ENCODE measurements around the gene LIME1.
A peak's percentile ranks its signal among the peaks of the same experiment; 100 is the strongest.

LIME1 gene

DNA sequence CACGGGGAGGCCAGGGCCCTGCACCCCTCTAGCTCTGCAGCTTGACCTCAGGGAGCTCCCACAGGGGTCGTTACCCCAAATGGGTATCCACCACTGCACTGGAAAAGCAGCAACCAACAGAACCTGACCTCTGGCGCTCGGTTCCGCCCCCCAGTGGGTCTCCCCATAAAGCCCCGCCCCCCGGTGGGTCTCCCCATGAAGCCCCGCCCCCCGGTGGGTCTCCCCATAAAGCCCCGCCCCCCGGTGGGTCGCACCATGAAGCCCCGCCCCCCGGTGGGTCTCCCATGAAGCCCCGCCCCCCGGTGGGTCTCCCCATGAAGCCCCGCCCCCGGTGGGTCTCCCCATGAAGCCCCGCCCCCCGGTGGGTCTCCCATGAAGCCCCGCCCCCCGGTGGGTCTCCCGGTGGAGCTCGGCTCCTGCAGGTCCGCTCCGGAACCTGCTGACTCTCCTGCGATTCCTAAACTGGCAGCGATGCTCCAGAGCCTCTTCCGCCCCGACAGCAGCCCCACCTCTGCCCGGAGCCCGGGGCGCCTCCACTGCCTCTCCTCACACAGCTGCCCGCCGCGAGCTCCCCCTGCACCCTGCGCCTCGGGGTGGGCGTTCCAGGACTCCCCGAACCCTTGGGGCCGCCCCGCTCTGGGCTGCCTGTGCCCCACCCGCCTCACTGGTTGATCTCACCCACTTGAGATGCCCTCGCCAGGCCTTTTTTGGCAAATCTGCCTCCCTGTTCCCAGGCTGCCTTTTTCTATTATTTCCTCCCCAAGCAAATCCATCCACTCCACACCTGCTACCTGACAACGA lies 15.2 kb downstream of the LIME1 start:
- peak; percentile 30 for DNase-seq

DNA sequence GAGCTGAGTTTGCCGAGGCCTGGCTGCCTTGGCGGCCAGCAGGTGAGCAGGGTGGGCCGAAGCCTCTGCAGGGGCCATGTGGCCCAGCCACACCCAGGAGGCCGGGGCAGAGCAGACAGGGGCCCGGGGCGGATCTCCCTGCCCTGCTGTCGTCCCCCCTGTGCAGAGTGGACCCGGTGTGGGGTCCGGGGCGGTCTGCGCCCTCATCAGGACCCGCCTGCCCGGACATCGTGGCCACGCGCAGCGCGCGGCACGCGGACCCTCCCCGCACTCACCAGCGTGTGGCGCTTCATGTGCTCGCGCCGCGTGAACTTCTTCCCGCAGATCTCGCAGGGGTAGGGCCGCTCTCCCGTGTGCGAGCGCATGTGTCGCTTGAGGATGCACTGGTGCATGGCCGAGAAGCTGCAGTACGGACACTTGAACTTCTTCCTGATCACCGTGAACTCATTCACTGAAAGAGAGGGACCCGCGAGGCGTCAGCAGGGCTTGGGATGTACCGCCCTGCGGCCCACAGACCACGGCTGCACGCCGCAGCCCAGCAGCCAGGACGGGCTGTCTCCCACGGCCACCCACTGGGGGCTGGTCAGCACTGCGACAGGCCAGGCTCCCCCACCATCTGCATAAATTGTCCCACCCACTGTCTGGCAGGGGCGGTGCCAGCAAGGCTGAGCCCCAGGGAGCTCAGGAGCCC lies 16.1 kb downstream of the LIME1 start:
- no peak for DNase-seq

DNA sequence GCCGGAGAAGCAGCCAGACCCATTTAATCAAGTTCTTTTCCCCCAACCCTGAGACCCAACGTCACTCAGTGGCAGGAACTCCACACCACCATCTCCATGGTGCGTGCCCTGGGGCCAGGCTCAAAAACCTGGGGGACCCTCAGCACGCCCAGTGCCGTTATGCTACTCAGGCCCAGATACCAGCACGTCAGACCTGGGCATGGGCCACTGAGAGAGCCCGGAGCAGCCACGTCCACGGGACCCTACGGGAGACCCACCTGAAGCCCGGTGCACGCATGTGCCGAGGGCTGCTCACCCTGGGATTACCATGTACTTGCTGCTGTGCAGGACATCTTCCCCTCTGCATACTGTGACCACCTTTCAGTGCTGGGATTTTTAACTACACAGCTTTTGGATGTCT lies 16.9 kb downstream of the LIME1 start:
- DNase-seq = no peak

DNA sequence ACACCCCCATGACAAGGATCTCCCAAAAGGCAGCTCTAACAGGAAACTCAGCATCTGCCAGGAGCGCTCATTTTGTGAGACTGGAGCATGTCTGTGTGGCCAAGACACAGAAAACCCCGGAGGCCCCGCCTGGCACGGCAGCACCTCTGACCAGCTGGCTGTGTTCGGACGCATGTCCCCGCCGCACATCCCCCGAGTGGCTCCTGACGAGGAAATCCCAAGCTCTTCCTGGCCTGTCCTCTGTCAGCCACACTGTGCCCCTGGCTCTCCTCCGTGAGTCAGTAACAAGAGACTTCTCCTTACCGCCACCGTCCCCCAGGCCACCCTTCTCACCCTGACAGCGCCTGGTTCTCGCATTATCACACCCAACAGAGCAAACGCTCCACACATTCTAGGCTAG lies 17.5 kb downstream of the LIME1 start:
- no peak for DNase-seq

DNA sequence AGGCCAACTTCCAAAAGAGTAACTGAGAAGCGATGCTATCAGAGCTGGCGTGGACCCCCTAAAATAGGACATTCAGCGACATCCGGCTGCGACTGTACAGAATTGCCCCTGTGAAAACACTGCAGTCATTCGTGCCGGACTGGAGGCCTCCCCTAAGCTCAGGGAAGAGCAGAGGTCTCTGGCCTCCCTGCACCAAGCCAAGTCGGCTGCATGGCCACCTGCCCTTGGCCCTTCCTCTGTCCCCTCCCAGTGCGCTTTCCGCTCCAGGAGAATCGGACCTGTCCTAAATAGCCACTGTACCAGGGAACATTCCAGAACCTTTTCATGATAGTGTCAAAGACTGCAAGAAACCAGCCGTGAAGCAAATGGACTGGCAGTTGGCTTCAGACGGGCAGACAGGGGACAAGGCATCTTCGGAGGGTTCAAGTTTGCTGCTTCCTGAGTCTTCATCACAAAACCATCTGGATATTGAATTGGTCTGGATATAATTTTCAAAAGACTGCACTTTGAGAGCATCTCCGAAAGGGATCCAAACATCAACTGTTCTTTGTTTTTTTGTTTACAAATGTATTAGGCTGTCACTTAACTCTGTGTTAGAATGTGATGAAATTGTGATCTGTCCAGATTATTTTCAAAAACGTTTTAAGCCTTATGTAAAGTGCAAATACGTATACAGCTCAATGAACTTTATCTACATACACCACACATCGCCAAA lies 19.6 kb downstream of the LIME1 start:
- DNase-seq = no peak

DNA sequence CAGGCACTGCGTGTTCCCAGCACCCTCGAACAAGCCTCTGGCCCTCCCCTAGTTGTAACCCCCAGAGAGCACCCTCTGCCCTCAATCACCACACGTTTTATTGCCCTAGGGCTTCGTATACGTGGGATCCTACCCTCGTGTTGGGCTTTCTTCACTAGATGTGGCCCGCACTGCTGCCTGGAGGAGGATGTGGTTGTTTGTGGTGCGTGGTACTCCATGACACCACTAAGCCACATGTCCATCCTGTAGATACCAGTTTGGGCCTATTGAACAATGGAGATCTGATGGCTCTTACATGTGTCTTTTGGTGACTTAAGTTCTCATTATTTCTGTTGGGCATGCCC lies 20.2 kb downstream of the LIME1 start:
- no peak for DNase-seq

DNA sequence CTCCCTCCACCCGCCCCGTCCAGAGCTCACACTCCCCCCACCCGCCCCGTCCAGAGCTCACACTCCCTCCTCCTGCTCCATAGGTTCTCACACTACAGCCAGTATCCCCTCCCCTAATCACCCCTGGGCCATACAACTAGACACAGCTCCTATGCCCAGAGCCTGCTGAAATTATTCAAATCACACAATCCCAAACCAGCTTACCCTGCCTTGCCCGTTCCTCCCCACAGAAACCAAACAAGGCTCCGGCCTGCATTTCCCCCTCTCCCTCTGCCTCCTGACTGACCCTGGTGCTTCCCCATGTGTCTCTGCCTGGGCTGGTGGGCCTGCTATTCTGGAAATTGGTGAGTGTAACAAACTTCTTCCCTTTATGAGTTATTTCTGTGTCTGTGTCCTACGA lies 21.7 kb downstream of the LIME1 start:
- no peak for DNase-seq

DNA sequence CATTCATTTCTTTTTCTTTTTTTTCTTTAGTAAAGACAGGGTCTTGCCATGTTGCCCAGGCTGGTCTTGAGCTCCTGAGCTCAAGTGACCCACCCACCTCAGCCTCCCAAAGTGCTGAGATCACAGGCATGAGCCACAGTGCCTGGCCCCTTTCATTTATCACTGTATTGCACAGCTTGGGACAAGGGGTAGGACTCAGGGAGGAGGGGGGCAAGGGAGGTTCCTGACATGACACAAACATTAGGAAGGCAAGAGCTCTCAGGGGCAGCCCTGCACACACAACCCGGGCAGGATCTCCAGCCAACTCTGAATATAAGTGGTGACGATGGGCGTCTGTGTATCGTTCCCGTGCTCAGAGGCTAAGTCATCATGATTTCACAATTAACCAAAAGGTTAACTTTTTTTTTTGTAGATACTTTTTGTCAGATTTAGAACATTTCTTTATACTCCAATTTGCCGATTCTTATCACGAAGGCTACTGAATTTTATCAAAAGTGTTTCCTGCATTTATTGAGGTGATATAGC lies 23.0 kb downstream of the LIME1 start:
- DNase-seq = no peak

DNA sequence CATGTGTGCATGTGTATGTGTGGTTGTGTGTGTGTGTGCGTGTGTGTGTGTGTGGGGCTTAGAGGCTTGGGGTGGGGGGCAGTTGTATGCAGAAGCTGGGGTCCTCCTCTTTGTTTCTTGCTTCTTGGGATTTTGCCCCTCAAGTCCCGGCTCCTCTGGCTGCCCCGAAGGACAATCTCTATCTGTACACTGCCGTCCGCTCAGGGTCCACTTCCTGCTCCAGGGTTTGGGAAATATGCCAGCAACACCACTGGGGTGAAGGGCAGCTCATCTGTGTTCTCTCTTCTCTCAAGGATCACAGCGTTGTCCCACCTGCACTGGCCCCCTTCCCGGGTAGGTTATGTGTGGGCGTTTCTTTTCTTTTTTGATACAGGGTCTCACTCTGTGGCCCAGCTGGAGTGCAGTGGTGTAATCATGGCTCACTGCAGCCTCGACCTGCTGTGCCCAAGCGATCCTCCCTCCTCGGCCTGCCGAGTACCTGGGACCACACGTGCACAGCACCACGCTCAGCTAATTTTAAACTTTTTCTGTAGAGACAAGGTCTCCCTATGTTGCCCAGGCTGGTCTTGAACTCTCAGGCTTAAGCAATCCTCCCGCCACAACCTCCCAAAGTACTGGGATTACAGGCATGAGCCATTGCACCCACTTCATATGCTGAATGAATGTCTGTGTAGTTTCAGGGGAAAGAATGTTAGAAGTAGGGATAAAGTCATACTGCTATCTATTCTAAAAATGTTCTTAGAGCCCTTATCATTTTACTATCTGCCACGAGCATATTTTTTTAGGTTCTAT lies 28.8 kb downstream of the LIME1 start:
- no peak for DNase-seq

DNA sequence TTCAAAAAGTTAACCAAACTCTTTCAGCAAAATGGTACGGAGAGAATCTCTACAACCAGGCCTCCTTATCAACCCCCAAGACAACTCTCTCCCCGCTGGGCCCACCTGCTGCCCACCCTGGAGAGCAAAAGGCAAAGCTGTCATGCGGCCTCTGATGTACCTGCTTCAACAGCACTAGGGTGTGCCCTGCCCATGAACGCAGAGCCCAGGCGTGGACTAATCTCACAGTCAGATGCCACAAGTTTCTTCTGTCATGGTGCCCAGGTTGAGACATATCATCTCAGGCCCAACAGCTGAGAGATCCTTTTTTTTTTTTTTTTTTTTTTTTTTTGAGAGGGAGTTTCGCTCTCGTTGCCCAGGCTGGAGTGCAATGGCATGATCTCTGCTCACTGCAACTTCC lies 29.4 kb downstream of the LIME1 start:
- DNase-seq = no peak

DNA sequence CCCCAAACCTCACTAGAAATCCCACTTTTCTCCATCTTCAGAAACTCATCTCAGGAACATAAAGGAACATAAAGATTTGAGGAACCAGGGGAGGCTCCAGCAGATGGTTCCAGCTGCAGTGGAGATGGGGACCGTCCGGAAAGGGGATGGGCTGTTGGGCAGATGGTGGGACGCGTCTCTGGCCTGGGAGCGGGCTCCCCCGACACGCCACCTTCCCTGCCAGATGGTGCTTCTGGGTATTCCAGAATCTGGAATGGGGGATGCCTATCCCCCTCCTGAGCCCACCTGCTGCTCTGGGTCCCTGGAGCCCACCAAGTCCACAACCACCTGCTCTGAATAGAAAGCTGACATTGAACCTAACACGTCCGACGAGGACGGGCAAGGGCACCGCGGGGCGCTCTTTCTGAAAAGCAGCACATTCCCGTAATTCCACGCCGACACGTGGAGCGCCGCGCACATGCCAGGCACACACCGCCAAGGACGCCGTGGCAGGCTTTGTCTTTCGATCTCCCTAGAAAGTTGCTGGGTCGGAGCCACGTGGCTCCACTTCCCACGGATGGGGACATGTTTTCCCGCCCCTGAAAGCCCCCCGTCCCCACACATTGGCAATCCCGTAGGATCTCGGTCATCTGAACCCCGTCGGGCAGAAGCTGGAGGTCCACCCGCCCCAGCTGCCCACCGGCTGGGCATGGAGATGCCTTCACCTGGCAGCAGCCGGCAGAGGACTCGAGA lies 30.4 kb downstream of the LIME1 start:
- DNase-seq = no peak

DNA sequence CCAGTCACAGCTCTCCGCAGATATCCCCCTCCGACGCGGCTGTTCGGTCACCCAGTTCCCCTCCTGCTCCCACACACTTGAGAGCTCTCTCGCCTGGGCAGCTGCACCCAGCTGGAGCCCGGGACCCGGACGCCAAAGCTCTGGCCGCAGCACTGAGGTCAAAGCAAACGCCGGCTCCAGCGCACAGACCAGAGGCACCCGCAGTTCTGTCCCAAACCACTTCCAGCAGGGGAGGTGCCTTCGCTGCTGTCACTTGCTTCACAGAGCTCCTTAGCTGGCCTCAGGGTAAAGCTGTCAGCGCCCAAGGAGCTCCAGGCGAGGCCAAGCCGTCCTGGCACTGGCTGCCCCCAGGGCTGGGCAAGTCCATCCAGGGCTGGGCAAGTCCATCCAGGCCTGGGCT lies 31.0 kb downstream of the LIME1 start:
- no peak for DNase-seq

DNA sequence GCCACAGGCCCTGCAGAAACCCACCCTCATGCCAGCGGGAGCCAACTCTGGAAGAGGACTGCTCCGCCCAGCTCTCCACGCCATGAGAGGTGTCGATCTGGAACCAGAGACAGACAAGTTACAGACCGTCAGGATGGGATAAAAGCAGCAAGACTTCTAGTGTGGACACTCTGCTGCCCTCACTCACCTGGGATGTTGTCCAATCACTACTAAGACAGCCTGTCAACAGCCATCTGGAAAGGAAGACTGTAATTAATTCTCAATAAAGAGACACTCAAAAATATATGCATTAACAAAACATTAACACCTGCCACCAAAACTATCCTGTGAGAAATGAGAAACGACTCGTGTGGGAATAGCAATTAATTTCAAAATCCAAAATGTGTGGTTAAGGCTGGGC lies 31.4 kb downstream of the LIME1 start:
- DNase-seq = no peak

DNA sequence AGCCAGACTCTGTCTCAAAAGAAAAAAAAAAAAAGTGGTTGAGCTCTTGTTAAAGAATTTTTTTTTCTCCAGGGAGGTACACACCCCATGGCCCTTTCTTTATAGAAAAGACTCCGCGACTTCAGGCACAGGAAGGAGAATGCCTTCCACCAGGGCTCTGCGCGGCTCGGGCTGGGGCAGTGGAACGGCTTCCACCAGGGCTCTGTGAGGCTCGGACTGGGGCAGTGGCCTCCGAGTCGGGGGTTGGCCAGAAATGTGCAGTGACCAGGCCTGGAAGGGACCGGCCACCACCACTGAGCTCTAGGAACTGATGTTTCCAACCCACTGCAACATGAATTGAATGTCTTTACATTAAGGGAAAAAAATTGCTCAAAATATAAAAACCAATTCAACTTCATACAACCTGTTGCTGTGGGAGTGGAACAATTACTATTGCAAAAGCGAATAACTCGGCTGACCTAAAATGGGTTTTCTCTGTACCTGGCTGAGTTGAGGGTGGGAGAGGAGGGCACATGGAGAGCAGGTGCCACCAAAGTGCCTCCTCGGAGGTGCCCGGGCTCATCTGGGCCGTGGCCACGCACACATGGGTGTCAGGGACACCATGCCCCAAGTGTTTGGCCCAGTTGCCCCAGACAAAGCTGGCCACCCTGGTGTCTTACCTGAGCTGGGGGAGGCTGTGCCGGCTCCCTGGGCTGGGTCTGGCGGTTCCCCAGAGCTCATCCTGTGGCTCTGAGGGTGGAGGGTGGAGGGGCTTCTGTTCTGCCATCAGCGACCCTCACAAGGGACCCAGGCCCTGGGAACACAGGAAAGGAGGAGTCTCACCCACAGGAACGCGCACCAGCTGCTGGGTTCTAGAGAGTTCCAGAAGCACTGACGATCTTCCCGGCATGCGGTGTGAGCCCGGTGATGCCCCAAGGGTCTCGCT lies 32.4 kb downstream of the LIME1 start:
- DNase-seq = no peak

DNA sequence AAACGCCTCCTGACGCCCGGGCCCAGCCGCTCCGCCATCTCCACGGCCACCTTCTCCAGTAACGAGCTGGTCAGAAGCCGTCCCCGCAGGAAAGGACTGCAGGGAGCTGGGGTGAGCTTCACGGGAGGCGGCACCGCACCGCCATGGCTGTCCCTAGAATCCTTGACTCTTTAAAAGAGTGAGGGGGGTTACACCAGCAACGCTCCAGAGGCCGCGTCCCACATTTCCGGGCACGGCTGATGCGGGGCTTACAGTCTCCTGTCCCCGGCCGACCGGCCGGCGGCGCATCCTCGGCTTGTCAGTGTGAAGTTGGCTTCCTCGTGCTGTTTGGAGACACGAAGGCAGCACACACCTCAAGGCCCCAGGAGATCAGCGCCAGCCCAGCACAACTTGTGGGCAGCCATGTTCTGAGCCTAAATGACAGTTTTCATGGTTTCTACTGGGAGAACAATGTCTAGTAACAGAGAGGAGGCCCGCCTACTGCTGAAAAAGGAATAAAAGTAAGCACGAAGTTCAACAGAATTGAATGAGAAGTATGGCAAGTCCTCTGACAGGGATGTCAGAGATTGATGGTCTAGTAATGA lies 33.5 kb downstream of the LIME1 start:
- no peak for DNase-seq

DNA sequence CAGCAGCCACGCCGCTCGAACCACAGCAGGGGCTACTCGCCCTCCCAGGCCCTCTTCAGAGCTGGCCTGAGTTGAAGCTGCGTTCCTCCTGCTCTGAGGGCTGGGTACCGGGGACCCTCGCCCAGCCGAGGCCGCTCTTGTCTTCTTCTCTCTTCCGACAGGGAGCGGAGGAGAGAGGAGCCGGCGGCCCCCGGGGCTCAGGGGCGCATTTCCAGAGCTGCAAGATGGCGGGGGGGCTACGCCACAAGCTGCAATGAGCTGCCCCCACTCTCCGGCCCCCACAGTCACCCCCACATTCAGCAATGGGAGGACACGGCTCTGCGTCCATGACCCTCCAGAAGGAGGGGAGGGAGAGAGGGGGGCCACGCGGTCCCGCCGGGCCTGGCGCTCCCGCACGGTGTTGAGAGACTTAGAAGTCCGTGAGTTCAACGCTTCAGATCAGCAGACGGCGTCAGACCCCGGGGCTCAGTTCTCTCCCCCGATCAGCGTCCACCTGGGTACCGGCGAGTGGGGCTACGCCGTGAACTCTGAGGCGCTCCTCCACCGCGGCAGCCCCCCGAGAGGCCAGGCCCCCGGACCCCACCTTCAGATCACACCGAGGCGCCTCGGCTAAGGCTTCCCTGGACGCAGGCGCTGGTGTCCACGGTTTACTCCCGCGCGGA lies 34.7 kb downstream of the LIME1 start:
- DNase-seq = no peak

DNA sequence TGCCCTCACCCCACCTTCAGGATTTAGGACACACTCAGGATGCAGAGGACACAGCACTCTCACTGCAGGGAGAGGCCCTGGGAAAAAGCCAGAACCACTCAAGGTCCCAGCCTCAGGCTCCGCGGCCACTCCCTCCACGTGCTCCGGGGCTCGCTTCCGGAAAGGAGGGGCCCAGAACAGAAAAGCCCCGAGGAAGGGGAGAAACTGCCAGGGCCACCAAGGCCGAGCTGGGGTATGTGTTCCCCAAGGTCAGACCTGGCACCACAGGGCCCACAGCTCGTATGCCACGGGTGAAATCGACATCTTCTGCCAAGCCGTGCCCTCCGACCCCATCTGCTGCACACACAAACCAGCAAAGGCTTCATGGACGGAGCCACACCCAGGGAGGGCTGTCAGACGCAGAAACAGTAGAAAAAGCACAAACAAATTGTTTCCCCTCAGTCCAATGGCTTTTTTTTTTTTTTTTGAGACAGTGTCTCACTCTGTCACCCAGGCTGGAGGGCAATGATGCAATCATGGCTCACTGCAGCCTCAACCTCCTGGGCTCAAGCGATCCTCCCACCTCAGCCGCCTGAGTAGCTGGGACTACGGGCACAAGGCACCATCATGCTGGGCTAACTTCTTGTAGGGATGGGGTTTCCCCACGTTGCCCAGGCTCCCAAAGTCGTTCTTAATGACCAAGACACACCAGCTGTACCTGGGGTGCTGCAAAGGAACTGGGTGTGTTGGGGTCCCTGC lies 36.5 kb downstream of the LIME1 start:
- no peak for DNase-seq

DNA sequence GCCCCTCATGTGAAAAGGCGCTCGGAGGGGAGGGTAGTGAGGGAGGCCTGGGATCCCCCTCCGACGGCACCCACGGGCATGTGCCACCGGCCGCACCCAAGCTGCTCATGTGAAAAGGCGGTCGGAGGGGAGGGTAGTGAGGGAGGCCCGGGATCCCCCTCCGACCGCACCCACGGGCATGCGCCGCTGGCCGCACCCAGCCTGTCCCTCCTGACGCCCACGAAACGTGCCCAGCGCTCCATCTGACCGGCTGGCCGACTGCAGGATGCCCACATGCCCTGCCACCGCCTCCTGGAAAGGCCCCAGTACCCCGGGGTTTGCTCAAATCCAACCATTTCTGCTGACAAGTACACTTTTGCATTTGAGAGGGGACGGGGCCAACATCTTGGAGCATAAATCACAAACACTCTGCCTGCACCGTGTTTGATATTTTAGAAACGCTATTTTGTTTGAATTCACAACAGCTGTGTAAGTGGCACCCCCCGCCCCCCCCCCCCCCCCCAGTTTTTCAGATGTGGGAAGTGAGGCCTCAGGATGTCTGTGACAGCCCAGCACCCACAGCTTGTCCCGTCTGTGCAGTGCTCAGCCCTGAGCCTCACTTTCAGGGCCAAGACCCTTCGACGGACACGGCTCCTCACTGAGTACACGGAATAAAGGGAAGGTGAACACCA lies 37.2 kb downstream of the LIME1 start:
- DNase-seq = no peak

DNA sequence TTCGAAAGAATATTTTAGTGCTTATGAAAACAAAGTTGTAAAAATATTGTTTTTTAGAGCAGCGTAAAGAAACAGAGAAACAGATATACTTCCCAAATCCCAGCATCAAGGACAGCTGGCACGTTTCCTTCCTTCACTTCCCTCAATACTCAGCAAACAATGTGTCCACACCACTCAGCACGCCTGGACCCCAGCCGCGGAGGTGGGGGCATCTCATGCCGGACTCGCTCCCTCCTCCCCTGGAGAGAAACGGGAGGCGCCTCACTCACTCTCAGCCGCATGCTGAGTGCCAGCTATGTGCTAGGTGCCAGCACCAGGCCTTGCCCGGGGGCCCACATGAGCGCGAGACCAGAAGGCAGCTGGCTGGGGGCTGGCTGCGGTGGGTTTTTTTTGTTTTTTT lies 37.8 kb downstream of the LIME1 start:
- no peak for DNase-seq

Measured in DMS153 (cell line).